ENCODE measurements around the gene IL32. TPM values are rescaled to one million over a fixed set of nuclear protein-coding genes. Genes with fewer than 3 reads are reported as not detected.
A peak's percentile ranks its signal among the peaks of the same experiment; 100 is the strongest.

Gene IL32
- polyA plus RNA-seq, 2 of the 4 experiments (the other 2 are of a cell fraction): 8.9 to 20.2 TPM

DNA sequence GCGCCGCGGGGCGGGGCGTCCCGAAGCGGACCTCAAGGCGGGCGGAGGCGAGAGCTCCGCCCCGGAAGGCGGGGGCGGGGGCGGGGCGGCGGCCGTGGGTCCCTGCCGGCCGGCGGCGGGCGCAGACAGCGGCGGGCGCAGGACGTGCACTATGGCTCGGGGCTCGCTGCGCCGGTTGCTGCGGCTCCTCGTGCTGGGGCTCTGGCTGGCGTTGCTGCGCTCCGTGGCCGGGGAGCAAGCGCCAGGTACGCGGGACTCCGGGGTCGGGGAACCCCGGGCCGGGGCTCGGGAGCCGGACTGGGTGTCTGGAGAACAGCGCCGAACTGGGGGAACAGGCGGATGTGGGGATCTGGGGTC, 45.2 kb upstream of the IL32 start, which contains the start of gene TNFRSF12A:
Gene TNFRSF12A, plus strand, starts transcription at position 122 of the 357 bp plus-strand sequence. Its CDS starts 30 bp downstream, at position 152.
- TF ChIP-seq, protein P1, sequence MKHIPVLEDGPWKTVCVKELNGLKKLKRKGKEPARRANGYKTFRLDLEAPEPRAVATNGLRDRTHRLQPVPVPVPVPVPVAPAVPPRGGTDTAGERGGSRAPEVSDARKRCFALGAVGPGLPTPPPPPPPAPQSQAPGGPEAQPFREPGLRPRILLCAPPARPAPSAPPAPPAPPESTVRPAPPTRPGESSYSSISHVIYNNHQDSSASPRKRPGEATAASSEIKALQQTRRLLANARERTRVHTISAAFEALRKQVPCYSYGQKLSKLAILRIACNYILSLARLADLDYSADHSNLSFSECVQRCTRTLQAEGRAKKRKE (CRISPR knock-in tag; IDR thresholded peaks at IDR 0.05; ENCODE audit: low read depth): no peak
- TF ChIP-seq PHF8 (IDR thresholded peaks at IDR 0.05; ENCODE audit: borderline replicate concordance, low read depth): peak; percentile 74; the same call in 1 of the 2 replicates
- peak; percentile 79 to 95; a peak in 4 of 5 replicates for TF ChIP-seq JUN (IDR thresholded peaks at IDR 0.05)
- TF ChIP-seq, protein P2, sequence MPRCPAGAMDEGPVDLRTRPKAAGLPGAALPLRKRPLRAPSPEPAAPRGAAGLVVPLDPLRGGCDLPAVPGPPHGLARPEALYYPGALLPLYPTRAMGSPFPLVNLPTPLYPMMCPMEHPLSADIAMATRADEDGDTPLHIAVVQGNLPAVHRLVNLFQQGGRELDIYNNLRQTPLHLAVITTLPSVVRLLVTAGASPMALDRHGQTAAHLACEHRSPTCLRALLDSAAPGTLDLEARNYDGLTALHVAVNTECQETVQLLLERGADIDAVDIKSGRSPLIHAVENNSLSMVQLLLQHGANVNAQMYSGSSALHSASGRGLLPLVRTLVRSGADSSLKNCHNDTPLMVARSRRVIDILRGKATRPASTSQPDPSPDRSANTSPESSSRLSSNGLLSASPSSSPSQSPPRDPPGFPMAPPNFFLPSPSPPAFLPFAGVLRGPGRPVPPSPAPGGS (IDR thresholded peaks at IDR 0.05): peak; percentile 94
- peak; percentile 93 for TF ChIP-seq POLR2A (IDR thresholded peaks at IDR 0.05; ENCODE audit: low read length)
- peak; percentile 64 to 82 for DNase-seq (ENCODE audit: low read depth in 1 of 2, low spot score in 1 of 2)
- ATAC-seq: peak; percentile 2; a peak in 1 of 6 replicates
- peak within 1 kb of the TSS; percentile 89 for H3K4me2 ChIP-seq
- WGBS (ENCODE audit: missing lambda C conversion rate): no CpG with 5 or more reads among the region's 49 CpGs
- CTCF ChIA-PET: interaction anchor here (0.8 to 6.6 kb wide), 8 partner anchors 10 to 182 kb away, joined by 3 to 112 read pairs (median 5); no protein-coding TSS in a partner anchor
- peak within 1 kb of the TSS; percentile 98 to 100 for H3K27ac ChIP-seq
- no peak for FAIRE-seq
- POLR2A ChIA-PET: interaction anchor here (0.7 to 6.2 kb wide), 15 partner anchors 8 to 152 kb away, joined by 3 to 107 read pairs (median 7); partner anchors contain the start of genes PAQR4 and PKMYT1
- H3K4me1 ChIP-seq: peaks cover 24% of the 10 kb centered on the region
- H3K4me3 ChIP-seq: peak within 1 kb of the TSS; percentile 93
- no peaks in the 10 kb centered on the region for H3K9me3 ChIP-seq

DNA sequence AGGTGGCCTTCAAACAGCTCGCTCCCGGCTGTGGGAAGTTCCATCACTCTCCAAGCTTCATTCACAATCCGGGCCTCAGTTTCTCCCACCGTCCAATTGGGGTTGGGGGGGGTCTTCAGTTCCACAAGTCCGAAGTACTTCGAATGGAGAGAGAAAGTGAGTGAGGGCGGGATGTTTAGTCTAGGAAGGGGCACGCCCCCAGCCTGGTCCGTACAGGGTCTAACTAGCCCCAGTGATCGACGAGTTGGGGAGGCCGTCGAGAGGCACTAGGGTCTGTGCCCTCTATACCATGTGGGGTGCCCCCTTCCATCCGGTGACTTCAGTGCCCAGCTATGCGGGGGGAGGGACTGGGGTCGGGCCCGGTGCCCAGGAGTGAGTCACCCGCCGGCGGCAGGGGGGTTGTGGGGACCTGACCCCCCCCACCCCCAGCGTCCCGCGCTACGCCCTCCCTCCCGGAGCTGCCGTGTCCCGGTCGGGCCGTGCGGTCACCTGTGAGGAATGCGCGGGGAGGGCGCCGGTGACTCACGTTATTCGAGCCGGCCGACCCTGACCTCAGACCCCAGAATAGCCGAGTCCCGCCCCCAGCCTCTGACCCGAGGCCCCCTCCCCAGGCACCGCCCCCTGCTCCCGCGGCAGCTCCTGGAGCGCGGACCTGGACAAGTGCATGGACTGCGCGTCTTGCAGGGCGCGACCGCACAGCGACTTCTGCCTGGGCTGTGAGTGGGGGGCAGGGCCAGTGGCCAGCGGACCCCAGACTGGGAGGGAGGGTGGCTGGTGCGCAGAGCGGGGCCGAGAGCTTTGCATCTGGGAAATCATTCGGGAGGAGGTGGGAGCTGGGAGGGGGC, 44.6 kb upstream of the IL32 start:
- peak; percentile 9 to 46 for ATAC-seq
- TF ChIP-seq, protein P3, sequence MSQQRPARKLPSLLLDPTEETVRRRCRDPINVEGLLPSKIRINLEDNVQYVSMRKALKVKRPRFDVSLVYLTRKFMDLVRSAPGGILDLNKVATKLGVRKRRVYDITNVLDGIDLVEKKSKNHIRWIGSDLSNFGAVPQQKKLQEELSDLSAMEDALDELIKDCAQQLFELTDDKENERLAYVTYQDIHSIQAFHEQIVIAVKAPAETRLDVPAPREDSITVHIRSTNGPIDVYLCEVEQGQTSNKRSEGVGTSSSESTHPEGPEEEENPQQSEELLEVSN (IDR thresholded peaks at IDR 0.05; ENCODE audit: borderline replicate concordance, low read depth): peak; percentile 79
- no peak for TF ChIP-seq NPAS2 (CRISPR knock-in tag; IDR thresholded peaks at IDR 0.05; ENCODE audit: borderline replicate concordance)
- no peak for TF ChIP-seq SMC3 (IDR thresholded peaks at IDR 0.05)
- TF ChIP-seq EHF (CRISPR knock-in tag; IDR thresholded peaks at IDR 0.05): peak; percentile 77; the same call in 1 of the 2 replicates
- TF ChIP-seq HDAC2 (IDR thresholded peaks at IDR 0.05): no peak
- peak; percentile 76 for TF ChIP-seq POLR2AphosphoS2 (conservative IDR thresholded peaks at IDR 0.05; ENCODE audit: low read length)
- peak; percentile 60 to 80; a peak in 3 of 5 replicates for TF ChIP-seq EP300 (IDR thresholded peaks at IDR 0.05)
- TF ChIP-seq, protein P4, sequence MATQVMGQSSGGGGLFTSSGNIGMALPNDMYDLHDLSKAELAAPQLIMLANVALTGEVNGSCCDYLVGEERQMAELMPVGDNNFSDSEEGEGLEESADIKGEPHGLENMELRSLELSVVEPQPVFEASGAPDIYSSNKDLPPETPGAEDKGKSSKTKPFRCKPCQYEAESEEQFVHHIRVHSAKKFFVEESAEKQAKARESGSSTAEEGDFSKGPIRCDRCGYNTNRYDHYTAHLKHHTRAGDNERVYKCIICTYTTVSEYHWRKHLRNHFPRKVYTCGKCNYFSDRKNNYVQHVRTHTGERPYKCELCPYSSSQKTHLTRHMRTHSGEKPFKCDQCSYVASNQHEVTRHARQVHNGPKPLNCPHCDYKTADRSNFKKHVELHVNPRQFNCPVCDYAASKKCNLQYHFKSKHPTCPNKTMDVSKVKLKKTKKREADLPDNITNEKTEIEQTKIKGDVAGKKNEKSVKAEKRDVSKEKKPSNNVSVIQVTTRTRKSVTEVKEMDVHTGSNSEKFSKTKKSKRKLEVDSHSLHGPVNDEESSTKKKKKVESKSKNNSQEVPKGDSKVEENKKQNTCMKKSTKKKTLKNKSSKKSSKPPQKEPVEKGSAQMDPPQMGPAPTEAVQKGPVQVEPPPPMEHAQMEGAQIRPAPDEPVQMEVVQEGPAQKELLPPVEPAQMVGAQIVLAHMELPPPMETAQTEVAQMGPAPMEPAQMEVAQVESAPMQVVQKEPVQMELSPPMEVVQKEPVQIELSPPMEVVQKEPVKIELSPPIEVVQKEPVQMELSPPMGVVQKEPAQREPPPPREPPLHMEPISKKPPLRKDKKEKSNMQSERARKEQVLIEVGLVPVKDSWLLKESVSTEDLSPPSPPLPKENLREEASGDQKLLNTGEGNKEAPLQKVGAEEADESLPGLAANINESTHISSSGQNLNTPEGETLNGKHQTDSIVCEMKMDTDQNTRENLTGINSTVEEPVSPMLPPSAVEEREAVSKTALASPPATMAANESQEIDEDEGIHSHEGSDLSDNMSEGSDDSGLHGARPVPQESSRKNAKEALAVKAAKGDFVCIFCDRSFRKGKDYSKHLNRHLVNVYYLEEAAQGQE (IDR thresholded peaks at IDR 0.05): 0 out of 2 replicates have a peak, but pooled peaks have one; percentile 16
- TF ChIP-seq, protein P5, sequence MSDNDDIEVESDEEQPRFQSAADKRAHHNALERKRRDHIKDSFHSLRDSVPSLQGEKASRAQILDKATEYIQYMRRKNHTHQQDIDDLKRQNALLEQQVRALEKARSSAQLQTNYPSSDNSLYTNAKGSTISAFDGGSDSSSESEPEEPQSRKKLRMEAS (IDR thresholded peaks at IDR 0.05): peak; percentile 94
- no peak for TF ChIP-seq SREBF2 (IDR thresholded peaks at IDR 0.05)
- no peak for TF ChIP-seq RNF2 (IDR thresholded peaks at IDR 0.05; ENCODE audit: borderline replicate concordance, low read depth)
- TF ChIP-seq CEBPB (IDR thresholded peaks at IDR 0.05): 0 out of 4 replicates have a peak, but pooled peaks of 1 of the 2 experiments have one; percentile 29
- 0 out of 2 replicates have a peak, but pooled peaks have one; percentile 73 for TF ChIP-seq MAZ (IDR thresholded peaks at IDR 0.05; ENCODE audit: borderline replicate concordance, low read depth, low read length)
- no peak for TF ChIP-seq HOXB13 (CRISPR knock-in tag; IDR thresholded peaks at IDR 0.05; ENCODE audit: low read depth)
- no peak; the same call in none of the 2 replicates for TF ChIP-seq POLR2A (IDR thresholded peaks at IDR 0.05; ENCODE audit: low read length)
- TF ChIP-seq, protein P6, sequence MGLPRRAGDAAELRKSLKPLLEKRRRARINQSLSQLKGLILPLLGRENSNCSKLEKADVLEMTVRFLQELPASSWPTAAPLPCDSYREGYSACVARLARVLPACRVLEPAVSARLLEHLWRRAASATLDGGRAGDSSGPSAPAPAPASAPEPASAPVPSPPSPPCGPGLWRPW (IDR thresholded peaks at IDR 0.05): no peak
- peak; percentile 95 for TF ChIP-seq TP53 (CRISPR knock-in tag; IDR thresholded peaks at IDR 0.05)
- no peak for TF ChIP-seq KDM1A (IDR thresholded peaks at IDR 0.05; ENCODE audit: low read depth)
- no peak for TF ChIP-seq PHF8 (IDR thresholded peaks at IDR 0.05; ENCODE audit: borderline replicate concordance, low read depth)
- TF ChIP-seq RFX5 (IDR thresholded peaks at IDR 0.05): no peak
- TF ChIP-seq, protein P7, sequence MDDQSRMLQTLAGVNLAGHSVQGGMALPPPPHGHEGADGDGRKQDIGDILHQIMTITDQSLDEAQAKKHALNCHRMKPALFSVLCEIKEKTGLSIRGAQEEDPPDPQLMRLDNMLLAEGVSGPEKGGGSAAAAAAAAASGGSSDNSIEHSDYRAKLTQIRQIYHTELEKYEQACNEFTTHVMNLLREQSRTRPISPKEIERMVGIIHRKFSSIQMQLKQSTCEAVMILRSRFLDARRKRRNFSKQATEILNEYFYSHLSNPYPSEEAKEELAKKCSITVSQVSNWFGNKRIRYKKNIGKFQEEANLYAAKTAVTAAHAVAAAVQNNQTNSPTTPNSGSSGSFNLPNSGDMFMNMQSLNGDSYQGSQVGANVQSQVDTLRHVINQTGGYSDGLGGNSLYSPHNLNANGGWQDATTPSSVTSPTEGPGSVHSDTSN (IDR thresholded peaks at IDR 0.05): peak; percentile 80
- no peak for TF ChIP-seq CHD4 (IDR thresholded peaks at IDR 0.05; ENCODE audit: borderline replicate concordance)

More for the DNA sequence above, 44.6 kb upstream of the IL32 start:
- peak overlapping the region; percentile 98 to 100 for H3K27ac ChIP-seq
- DNase-seq (ENCODE audit: low read depth in 1 of 2, low spot score in 1 of 2) (peak; percentile 81 to 93), FAIRE-seq (no peak)
- H3K4me3 ChIP-seq: peak overlapping the region; percentile 93
- CTCF ChIA-PET: interaction anchor here (0.8 to 6.6 kb wide), 12 partner anchors 9 to 182 kb away, joined by 3 to 112 read pairs (median 4); no protein-coding TSS in a partner anchor
- no peaks in the 10 kb centered on the region for H3K9me3 ChIP-seq
- 0% methylated on average over 16 of the region's 57 CpGs for WGBS (ENCODE audit: missing lambda C conversion rate)
- H3K4me2 ChIP-seq: peak overlapping the region; percentile 89
- POLR2A ChIA-PET: interaction anchor here (0.6 to 6.2 kb wide), 19 partner anchors 8 to 1561 kb away, joined by 3 to 107 read pairs (median 5); partner anchors contain the start of genes PAQR4 and PKMYT1
- H3K4me1 ChIP-seq: peaks cover 24% of the 10 kb centered on the region

All from A549 (cell line).